Ascending aorta (tissue), 2 donors: Measurements from ENCODE around the gene DENND1C. TPM values are rescaled to one million over a fixed set of nuclear protein-coding genes. Genes with fewer than 3 reads are reported as not detected.
"Not testable (repeated sequence)": the region's sequence is repeated elsewhere in the genome, so short reads cannot be mapped to it uniquely, and the experiment has no call there.

Source experiments
- DNase-seq, 2 donors: peaks; one replicate each; pipeline ENCODE4 v3.0.0-alpha.2; 2019; ENCODE audit warnings: low spot score in 2 of 2
- H3K27ac ChIP-seq, 2 donors: fragments of 200-600 bp; sonication (generic); one replicate each; pipeline ENCODE4 v1.5.1; 2016 to 2017; ENCODE audit warnings: mild to moderate bottlenecking in 1 of 2
- H3K27me3 ChIP-seq: fragments of 200-600 bp; sonication (generic); one replicate; pipeline ENCODE4 v1.5.1; 2017
- H3K36me3 ChIP-seq, 2 donors: fragments of 200-600 bp; sonication (generic); one replicate each; pipeline ENCODE4 v1.5.1; 2016
- H3K4me1 ChIP-seq, 2 donors: fragments of 200-600 bp; sonication (generic); one replicate each; pipeline ENCODE4 v1.5.1; 2016 to 2017; ENCODE audit warnings: mild to moderate bottlenecking in 1 of 2
- H3K4me3 ChIP-seq, 2 donors: fragments of 200-600 bp; sonication (generic); one replicate each; pipeline ENCODE4 v1.5.1; 2016 to 2017; ENCODE audit warnings: mild to moderate bottlenecking in 1 of 2
- H3K9me3 ChIP-seq, 2 donors: fragments of 200-600 bp; sonication (generic); one replicate each; pipeline ENCODE4 v1.5.1; 2016
- intact Hi-C: fragments of 100-400 bp; cut with DNase I; formaldehyde crosslinking; loops from one replicate; pipeline ENCODE4 v1.15.1; 2023
- total RNA-seq: library from RNA; depleted of rRNA; stranded (reverse); fragments of >200 nt; gene quantifications from one replicate; pipeline ENCODE4 v1.1.0, GENCODE V29; 2016
- TF ChIP-seq, protein P1 (sequence below), 3 experiments: fragments of 200-600 bp in 2 of 3; fragments of 450-650 bp in 1 of 3; sonication (generic) in 2 of 3; IDR thresholded peaks; one replicate each; pipeline ENCODE4 v1.5.1; 2016 to 2019; ENCODE audit warnings: antibody characterized with exemption in 3 of 3, mild to moderate bottlenecking in 1 of 3, moderate library complexity in 1 of 3

Gene DENND1C
- total RNA-seq, 1 donor from 2014 or later: 24.4 TPM

DNA sequence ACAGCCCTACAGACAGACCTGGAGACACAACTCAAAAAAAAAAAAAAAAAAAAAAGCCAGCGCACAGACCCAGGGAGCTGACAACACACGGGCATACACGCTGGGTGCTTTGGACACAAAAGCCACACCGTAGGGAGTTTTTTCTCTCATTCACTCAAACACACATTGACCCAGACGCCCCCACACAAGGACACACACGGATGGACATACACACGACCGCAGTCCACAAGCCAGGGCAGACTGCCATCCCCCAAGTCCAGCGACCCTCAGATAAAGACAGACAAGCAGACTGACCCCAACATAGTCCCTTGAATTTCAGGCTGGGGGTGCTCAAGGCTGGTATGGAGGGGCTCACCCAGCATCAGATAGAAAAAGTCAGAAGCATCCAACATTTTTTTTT lies 32.5 kb upstream of the DENND1C start:
- Histone ChIP-seq H3K9me3 (no peaks in the 10 kb centered on the region), H3K4me3 (no peak overlapping the region), H3K36me3 (no peaks in the 10 kb centered on the region), H3K4me1 (peaks cover 0 to 4% of the 10 kb centered on the region in 2 donors), H3K27me3 (no peaks in the 10 kb centered on the region), H3K27ac (no peak overlapping the region)
- DNase-seq: no peak
- TF ChIP-seq, protein P1, sequence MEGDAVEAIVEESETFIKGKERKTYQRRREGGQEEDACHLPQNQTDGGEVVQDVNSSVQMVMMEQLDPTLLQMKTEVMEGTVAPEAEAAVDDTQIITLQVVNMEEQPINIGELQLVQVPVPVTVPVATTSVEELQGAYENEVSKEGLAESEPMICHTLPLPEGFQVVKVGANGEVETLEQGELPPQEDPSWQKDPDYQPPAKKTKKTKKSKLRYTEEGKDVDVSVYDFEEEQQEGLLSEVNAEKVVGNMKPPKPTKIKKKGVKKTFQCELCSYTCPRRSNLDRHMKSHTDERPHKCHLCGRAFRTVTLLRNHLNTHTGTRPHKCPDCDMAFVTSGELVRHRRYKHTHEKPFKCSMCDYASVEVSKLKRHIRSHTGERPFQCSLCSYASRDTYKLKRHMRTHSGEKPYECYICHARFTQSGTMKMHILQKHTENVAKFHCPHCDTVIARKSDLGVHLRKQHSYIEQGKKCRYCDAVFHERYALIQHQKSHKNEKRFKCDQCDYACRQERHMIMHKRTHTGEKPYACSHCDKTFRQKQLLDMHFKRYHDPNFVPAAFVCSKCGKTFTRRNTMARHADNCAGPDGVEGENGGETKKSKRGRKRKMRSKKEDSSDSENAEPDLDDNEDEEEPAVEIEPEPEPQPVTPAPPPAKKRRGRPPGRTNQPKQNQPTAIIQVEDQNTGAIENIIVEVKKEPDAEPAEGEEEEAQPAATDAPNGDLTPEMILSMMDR (IDR thresholded peaks at IDR 0.05): no peak
- intact Hi-C loops: no loop called here

DNA sequence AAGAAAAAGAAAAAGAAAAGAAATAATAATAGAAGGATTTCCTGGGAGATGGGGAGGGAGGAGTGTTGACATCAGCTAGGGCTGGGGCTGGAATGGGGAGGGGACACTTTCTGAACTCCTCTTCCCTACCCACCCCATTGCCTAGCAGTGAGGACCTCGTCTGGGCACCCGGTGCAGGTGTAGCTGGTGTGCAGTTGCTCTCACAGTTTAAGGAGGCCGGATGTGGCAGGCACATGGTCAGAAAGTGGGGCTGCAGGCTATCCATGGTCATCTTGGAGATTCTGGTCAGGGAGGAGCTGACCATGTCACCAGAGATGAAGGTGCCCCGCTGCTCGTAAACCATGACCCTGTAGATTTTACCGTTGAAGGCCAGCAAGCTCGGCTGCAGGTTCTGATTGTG lies 29.0 kb upstream of the DENND1C start:
- no peaks in the 10 kb centered on the region for H3K9me3 ChIP-seq
- intact Hi-C loops: no loop called here
- TF ChIP-seq, protein P1 (IDR thresholded peaks at IDR 0.05): no peak

DNA sequence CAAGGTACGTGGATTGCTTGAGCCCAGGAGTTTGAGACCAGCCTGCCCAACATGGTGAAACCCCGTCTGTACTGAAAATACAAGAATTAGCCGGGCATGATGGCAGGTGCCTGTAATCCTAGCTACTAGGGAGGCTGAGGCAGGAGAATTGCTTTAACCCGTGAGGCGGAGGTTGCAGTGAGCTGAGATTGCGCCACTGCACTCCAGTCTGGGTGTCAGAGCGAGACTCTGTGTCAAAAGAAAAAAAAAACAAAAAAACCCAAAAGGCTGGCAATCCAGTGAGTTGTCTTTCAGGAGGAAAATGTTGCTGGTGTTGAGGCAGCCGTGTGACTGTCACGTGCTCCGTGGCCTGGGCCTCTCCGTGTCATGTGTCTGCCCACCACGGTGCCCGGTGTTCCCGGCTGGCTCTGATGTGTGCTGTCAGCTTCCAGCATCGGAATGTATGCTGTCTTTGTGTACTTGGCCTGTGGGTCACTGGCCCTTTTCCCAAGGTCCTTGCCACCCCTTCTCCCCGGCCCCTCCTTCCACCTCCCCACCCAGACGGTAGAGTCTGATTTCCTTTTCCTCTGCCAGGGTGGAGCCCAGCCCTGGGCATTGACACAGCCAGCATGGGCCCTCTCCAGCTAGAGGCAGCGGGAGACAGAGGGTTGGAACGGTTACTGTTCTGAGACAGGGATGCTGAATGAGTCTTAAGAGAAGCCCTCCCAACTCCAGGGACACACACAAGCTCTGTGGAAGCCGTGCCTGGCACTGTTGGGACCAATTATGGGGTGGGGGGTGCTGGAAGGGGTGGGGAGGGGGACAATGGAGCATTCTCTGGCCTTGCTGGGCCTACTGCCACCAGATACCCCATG lies 27.8 kb upstream of the DENND1C start:
- TF ChIP-seq, protein P1 (IDR thresholded peaks at IDR 0.05): no peak
- H3K36me3 ChIP-seq: no peaks in the 10 kb centered on the region
- H3K4me3 ChIP-seq: no peak overlapping the region
- no peak for DNase-seq
- H3K27ac ChIP-seq: no peak overlapping the region
- H3K27me3 ChIP-seq: no peaks in the 10 kb centered on the region
- no peaks in the 10 kb centered on the region for H3K4me1 ChIP-seq
- no peaks in the 10 kb centered on the region for H3K9me3 ChIP-seq
- intact Hi-C loops: no loop called here

More for the DNA sequence above, 29.0 kb upstream of the DENND1C start:
- no peak overlapping the region for H3K4me3 ChIP-seq
- H3K4me1 ChIP-seq: no peaks in the 10 kb centered on the region
- H3K36me3 ChIP-seq: no peaks in the 10 kb centered on the region
- no peak overlapping the region for H3K27ac ChIP-seq
- no peak for DNase-seq
- H3K27me3 ChIP-seq: no peaks in the 10 kb centered on the region

DNA sequence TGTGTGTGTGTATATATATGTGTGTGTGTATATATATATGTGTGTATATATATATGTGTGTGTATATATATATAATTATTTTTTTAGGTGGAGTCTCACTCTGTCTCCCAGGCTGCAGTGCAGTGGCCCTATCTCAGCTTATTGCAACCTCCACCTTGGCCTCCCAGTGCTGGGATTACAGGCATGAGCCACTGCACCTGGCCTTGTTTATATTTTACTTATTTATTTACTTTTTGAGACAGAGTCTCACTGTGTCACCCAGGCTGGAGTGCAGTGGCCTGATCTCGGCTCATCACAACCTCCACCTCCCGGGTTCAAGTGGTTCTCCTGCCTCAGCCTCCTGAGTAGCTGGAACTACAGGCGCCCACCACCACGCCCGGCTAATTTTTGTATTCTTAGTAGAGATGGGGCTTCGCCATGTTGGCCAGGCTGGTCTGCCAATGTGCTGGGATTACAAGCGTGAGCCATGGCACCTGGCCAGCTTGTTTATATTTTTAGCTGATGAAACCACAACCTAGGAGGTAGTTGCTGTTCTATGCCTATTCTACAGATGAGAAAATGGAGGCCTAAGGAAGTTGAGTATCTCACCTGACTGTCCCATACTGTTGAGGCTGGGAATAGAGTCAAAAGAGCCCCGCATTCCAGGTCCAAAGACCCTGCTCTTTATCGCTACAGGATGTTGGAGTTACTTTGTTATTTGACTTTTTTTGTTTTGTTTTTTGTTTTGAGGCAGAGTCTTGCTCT lies 26.6 kb upstream of the DENND1C start:
- H3K4me1 ChIP-seq, H3K36me3 ChIP-seq, H3K27me3 ChIP-seq, H3K4me3 ChIP-seq, H3K9me3 ChIP-seq, DNase-seq, H3K27ac ChIP-seq, intact Hi-C loops: not testable (repeated sequence)

DNA sequence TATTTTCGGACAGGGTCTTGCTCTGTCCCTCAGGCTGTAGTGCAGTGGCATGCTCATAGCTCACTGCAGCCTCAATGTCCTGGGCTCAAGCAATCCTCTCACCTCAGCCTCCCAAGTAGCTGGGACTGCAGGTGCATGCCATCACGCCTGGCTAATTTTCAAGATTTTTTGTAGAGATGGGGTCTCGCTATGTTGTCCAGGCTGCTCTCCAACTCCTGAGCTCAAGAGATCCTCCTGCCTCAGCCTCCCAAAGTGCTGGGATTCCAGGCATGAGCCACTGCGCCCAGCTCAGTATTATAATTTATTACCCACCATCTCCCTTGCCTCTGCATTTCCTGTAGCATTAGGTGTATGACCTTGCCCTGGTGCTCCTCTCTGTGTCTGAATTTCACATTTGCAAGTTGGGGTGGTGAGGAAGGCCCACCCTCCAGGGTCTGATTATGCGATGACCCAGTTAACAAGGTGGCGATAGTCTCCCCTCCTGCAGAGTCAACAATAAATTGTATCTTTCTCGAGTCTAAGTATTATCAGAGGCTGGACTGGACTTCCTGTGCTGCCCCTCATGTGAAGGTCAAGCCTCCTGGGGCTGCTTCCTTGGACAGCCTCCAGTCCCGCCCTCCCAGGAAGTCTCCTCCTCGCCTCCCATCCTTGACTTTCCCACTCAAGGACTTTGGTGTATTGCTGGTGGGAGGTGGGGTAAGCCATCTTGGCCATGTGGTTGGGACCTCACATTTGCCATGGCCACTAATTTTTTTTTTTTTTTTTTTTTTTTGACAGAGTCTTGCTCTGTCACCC lies 22.0 kb upstream of the DENND1C start:
- Histone ChIP-seq H3K4me1 (peaks cover 0 to 5% of the 10 kb centered on the region in 2 donors), H3K27ac (no peak overlapping the region), H3K4me3 (no peak overlapping the region), H3K9me3 (no peaks in the 10 kb centered on the region), H3K36me3 (no peaks in the 10 kb centered on the region), H3K27me3 (peaks cover 15% of the 10 kb centered on the region)
- intact Hi-C loops: no loop called here
- TF ChIP-seq, protein P1 (IDR thresholded peaks at IDR 0.05): no peak
- no peak for DNase-seq
